Transverse colon (tissue), 4 donors: ENCODE measurements around the gene ARGLU1.

ENCODE experiments used
- EP300 ChIP-seq: sonication (generic); formaldehyde crosslinking; IDR thresholded peaks from one replicate; pipeline ENCODE4 v1.6.1; 2017; ENCODE audit warnings: antibody characterized with exemption, low read depth
- POLR2A ChIP-seq: fragments of 450-650 bp; IDR thresholded peaks from one replicate; pipeline ENCODE4 v1.6.1; 2016; ENCODE audit warnings: antibody characterized with exemption, mild to moderate bottlenecking, moderate library complexity
- POLR2AphosphoS5 ChIP-seq, 3 donors: sonication (generic); formaldehyde crosslinking; IDR thresholded peaks; one replicate each; pipeline ENCODE4 v1.6.1; 2016; ENCODE audit warnings: antibody characterized with exemption in 3 of 3
- TF ChIP-seq, protein P1 (sequence below), 5 experiments: fragments of 200-600 bp in 3 of 5; fragments of 450-650 bp in 2 of 5; sonication (generic) in 3 of 5; IDR thresholded peaks; 1 replicate in 2 of 5; 2 replicates in 3 of 5; pipeline ENCODE4 v1.5.1; 2016 to 2017; ENCODE audit warnings: antibody characterized with exemption in 5 of 5, inconsistent platforms in 3 of 5, mild to moderate bottlenecking in 2 of 5, moderate library complexity in 1 of 5

DNA sequence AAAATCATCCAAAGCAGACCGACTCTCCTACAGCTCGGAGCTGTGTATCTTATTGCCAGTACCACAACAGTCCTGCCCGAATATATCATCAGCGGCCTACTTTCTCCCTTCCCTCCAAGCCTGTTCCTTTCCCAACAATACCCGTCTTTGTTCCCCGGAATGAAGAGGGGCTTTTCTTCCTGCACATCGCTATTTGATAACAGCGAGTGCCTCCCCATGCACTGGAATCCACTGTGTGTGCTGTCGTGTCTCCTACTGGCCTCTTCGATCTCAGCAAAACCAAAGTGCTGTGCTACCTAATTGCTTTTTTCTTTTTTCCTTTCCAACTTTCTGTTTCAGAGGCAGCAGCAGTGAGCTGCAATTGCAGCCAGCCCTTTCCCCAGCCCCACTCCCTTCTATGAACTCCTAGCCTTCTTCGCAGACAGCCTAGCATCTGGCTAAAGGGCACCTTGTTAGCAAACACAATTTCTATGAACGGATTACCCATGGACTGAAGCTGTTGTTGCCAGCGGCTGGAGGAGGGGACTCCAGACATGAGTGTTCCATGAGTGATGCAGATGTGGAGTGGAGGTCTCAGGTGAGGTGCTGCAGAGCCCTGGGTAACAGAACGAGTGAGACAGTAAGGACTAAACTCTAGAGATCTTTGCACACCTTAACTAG is 75.9 kb downstream of the ARGLU1 start:
- TF ChIP-seq, protein P1, sequence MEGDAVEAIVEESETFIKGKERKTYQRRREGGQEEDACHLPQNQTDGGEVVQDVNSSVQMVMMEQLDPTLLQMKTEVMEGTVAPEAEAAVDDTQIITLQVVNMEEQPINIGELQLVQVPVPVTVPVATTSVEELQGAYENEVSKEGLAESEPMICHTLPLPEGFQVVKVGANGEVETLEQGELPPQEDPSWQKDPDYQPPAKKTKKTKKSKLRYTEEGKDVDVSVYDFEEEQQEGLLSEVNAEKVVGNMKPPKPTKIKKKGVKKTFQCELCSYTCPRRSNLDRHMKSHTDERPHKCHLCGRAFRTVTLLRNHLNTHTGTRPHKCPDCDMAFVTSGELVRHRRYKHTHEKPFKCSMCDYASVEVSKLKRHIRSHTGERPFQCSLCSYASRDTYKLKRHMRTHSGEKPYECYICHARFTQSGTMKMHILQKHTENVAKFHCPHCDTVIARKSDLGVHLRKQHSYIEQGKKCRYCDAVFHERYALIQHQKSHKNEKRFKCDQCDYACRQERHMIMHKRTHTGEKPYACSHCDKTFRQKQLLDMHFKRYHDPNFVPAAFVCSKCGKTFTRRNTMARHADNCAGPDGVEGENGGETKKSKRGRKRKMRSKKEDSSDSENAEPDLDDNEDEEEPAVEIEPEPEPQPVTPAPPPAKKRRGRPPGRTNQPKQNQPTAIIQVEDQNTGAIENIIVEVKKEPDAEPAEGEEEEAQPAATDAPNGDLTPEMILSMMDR (IDR thresholded peaks at IDR 0.05): no peak
- TF ChIP-seq POLR2AphosphoS5 (IDR thresholded peaks at IDR 0.05) (no peak), POLR2A (no peak), EP300 (no peak)
